ENCODE measurements around the gene ZNF740.
"Not testable (repeated sequence)": the region's sequence is repeated elsewhere in the genome, so short reads cannot be mapped to it uniquely, and the experiment has no call there.

ZNF740 gene

DNA sequence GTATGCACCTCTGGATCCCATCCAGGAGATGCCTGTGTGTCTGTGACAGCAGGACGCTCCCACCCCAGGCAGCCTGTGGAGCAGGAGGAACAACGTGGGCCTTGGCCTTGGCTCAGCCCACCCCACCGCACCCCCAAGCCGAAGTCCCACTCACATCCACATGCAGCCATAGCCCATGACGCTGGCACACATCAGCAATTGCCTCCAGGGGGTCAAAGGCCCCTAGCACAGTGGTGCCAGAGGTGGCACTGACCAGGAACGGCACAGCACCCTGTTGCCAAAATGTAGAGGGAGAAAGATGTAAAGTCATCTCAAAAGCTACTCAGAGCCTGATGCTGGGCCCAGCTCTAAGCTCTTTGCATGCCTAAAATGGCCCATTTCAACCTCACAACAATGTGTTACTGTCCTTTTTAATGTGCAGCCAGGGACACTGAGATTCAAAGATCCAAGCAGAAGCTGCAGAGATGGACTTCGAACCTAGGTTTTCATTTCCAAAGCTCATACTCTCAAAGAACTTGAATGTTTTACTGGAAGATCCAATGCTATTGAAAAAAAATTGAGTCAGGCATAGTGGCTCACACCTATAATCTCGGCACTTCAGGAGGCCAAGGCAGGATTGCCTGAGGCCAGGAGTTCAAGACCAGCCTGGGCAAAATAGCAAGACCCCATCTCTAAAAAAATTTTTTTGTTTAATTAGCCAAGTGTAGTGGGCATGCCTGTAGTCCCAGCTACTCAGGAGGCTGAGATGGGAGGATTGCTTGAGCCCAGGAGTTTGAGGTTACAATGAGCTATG is 19.2 kb upstream of the ZNF740 start:
- no peaks in the 10 kb centered on the region for H3K27me3 ChIP-seq (ENCODE audit: insufficient read depth, low read length)
- no peaks in the 10 kb centered on the region for H3K79me2 ChIP-seq (ENCODE audit: insufficient read depth, low read length)
- H3K4me3 ChIP-seq (ENCODE audit: low read depth, low read length, poor library complexity, severe bottlenecking), result no peak overlapping the region
- no peak overlapping the region for H2AFZ ChIP-seq (ENCODE audit: low read length)
- no peaks in the 10 kb centered on the region for H3K9me2 ChIP-seq (ENCODE audit: low read depth, low read length)
- no peaks in the 10 kb centered on the region for H4K20me1 ChIP-seq (ENCODE audit: insufficient read depth, low read length)
- no peak overlapping the region for H3K27ac ChIP-seq (ENCODE audit: low read depth, low read length, poor library complexity, severe bottlenecking)
- no peak overlapping the region for H3K9ac ChIP-seq (ENCODE audit: low read length)
- peaks cover 9% of the 10 kb centered on the region for H3K4me1 ChIP-seq (ENCODE audit: insufficient read depth, low read length, severe bottlenecking)
- H3F3A ChIP-seq (ENCODE audit: insufficient read depth, low read length), result no peaks in the 10 kb centered on the region
- H3K9me3 ChIP-seq (ENCODE audit: low read length), result no peaks in the 10 kb centered on the region
- no peaks in the 10 kb centered on the region; the same call in 1 of the 2 replicates for H3K36me3 ChIP-seq (ENCODE audit: insufficient read depth, low read length)
- H3K4me2 ChIP-seq (ENCODE audit: low read length), result no peak overlapping the region
- no peak for TF ChIP-seq EZH2 (IDR thresholded peaks at IDR 0.05; ENCODE audit: borderline replicate concordance, low read length)
- no peak for TF ChIP-seq CTCF (IDR thresholded peaks at IDR 0.05; ENCODE audit: low read length)

GRCh38 chr12:53163008-53163407 is 17.5 kb upstream of the ZNF740 start:
- not testable (repeated sequence) for H3K27ac ChIP-seq (ENCODE audit: low read depth, low read length, poor library complexity, severe bottlenecking); H3K9me3 ChIP-seq (ENCODE audit: low read length); H3K4me3 ChIP-seq (ENCODE audit: low read depth, low read length, poor library complexity, severe bottlenecking); H3K36me3 ChIP-seq (ENCODE audit: insufficient read depth, low read length); H3K9me2 ChIP-seq (ENCODE audit: low read depth, low read length); H3K4me2 ChIP-seq (ENCODE audit: low read length); H4K20me1 ChIP-seq (ENCODE audit: insufficient read depth, low read length); H2AFZ ChIP-seq (ENCODE audit: low read length); H3K79me2 ChIP-seq (ENCODE audit: insufficient read depth, low read length); H3F3A ChIP-seq (ENCODE audit: insufficient read depth, low read length); H3K27me3 ChIP-seq (ENCODE audit: insufficient read depth, low read length); H3K4me1 ChIP-seq (ENCODE audit: insufficient read depth, low read length, severe bottlenecking); H3K9ac ChIP-seq (ENCODE audit: low read length)

DNA sequence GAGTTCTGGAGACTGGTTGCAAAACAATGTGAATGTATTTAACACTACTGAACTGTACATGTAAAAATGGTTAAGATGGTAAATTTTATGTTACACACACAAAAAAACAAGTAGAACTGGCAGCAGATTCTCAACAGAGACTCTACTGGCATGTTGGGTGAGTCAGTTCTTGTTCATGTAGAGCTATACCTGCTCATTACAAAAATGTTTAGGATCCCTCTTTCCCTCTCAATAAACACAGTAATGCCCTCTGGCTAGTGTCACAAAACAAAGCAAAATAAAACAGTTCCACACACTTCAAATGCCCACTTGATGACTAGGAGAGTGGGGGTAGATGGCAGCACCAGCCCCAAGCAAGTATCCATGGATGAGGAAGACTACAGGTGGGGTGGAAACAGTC is 13.7 kb upstream of the ZNF740 start:
- Histone ChIP-seq H2AFZ (ENCODE audit: low read length) (no peak overlapping the region), H4K20me1 (ENCODE audit: insufficient read depth, low read length) (no peaks in the 10 kb centered on the region), H3K4me2 (ENCODE audit: low read length) (no peak overlapping the region), H3K79me2 (ENCODE audit: insufficient read depth, low read length) (no peaks in the 10 kb centered on the region), H3F3A (ENCODE audit: insufficient read depth, low read length) (no peaks in the 10 kb centered on the region), H3K36me3 (ENCODE audit: insufficient read depth, low read length) (no peaks in the 10 kb centered on the region; the same call in 1 of the 2 replicates), H3K9me3 (ENCODE audit: low read length) (no peaks in the 10 kb centered on the region), H3K4me1 (ENCODE audit: insufficient read depth, low read length, severe bottlenecking) (no peaks in the 10 kb centered on the region), H3K9me2 (ENCODE audit: low read depth, low read length) (no peaks in the 10 kb centered on the region), H3K27ac (ENCODE audit: low read depth, low read length, poor library complexity, severe bottlenecking) (no peak overlapping the region), H3K4me3 (ENCODE audit: low read depth, low read length, poor library complexity, severe bottlenecking) (no peak overlapping the region), H3K27me3 (ENCODE audit: insufficient read depth, low read length) (no peaks in the 10 kb centered on the region), H3K9ac (ENCODE audit: low read length) (no peak overlapping the region)
- TF ChIP-seq CTCF (IDR thresholded peaks at IDR 0.05; ENCODE audit: low read length) (no peak), EZH2 (IDR thresholded peaks at IDR 0.05; ENCODE audit: borderline replicate concordance, low read length) (no peak)

GRCh38 chr12:53169644-53170043 is 10.9 kb upstream of the ZNF740 start:
- no peaks in the 10 kb centered on the region for H3K9me3 ChIP-seq (ENCODE audit: low read length)
- no peaks in the 10 kb centered on the region for H3K4me1 ChIP-seq (ENCODE audit: insufficient read depth, low read length, severe bottlenecking)
- no peak overlapping the region for H3K4me2 ChIP-seq (ENCODE audit: low read length)
- TF ChIP-seq CTCF (IDR thresholded peaks at IDR 0.05; ENCODE audit: low read length) (no peak), EZH2 (IDR thresholded peaks at IDR 0.05; ENCODE audit: borderline replicate concordance, low read length) (no peak)
- no peak overlapping the region for H3K27ac ChIP-seq (ENCODE audit: low read depth, low read length, poor library complexity, severe bottlenecking)
- no peaks in the 10 kb centered on the region; the same call in 1 of the 2 replicates for H3K36me3 ChIP-seq (ENCODE audit: insufficient read depth, low read length)
- no peaks in the 10 kb centered on the region for H3F3A ChIP-seq (ENCODE audit: insufficient read depth, low read length)
- no peaks in the 10 kb centered on the region for H3K27me3 ChIP-seq (ENCODE audit: insufficient read depth, low read length)
- no peaks in the 10 kb centered on the region for H3K9me2 ChIP-seq (ENCODE audit: low read depth, low read length)
- H3K79me2 ChIP-seq (ENCODE audit: insufficient read depth, low read length), result no peaks in the 10 kb centered on the region
- H3K9ac ChIP-seq (ENCODE audit: low read length), result no peak overlapping the region
- H2AFZ ChIP-seq (ENCODE audit: low read length), result no peak overlapping the region
- H4K20me1 ChIP-seq (ENCODE audit: insufficient read depth, low read length), result no peaks in the 10 kb centered on the region
- no peak overlapping the region for H3K4me3 ChIP-seq (ENCODE audit: low read depth, low read length, poor library complexity, severe bottlenecking)
